K562 (cell line): ENCODE data around the gene CNIH4. TPM values are rescaled to one million over a fixed set of nuclear protein-coding genes. Genes with fewer than 3 reads are reported as not detected.

Experiments
- ATAC-seq: fragments of 200-7000 bp; cut with Tn5 transposase; 3 replicates; pipeline ENCODE4 v1.9.1; 2020; ENCODE audit warnings: moderate library complexity
- BruUV-seq: library from RNA; stranded (reverse); fragments of 400-500 nt; replicated peaks from 2 replicates; lab custom pipeline; 2021; lab: Mats Ljungman, UMichigan
- CTCF ChIA-PET: fragments of 300-600 bp; formaldehyde crosslinking; extraction: SDS; loops from one replicate; lab custom pipeline; 2021; ENCODE audit warnings: low intra/inter-chr PET ratio; lab: Yijun Ruan, JAX
- POLR2A ChIA-PET: fragments of 300-600, 350-650 bp; sonication (Branson Sonifier 250); formaldehyde crosslinking; extraction: SDS; loops from one replicate; lab custom pipeline; 2021; ENCODE audit warnings: antibody characterized with exemption, inconsistent platforms; lab: Yijun Ruan, JAX
- DNase-seq, 4 experiments: peaks; one replicate each; pipeline versions ENCODE4 v3.0.0 to v3.0.0-alpha.2; 2011 to 2018; ENCODE audit warnings: low spot score in 3 of 4, mixed read lengths in 3 of 4; ENCODE audit errors: extremely low read depth in 1 of 4
- FAIRE-seq: peaks from 2 replicates; lab custom pipeline; 2011; peaks lifted over from hg19 to GRCh38; lab: Jason Lieb, UNC
- H2AFZ ChIP-seq: 2 replicates; pipeline ENCODE4 v1.6.0; 2011; ENCODE audit warnings: low read depth, low read length, control low read depth, inconsistent platforms
- H3K27ac ChIP-seq: fragments of 200-600 bp; 3 replicates; pipeline ENCODE4 v1.8.0; 2011; ENCODE audit warnings: low read depth, mild to moderate bottlenecking, control low read depth, inconsistent platforms, low read length, moderate library complexity, mixed read lengths; ENCODE audit errors: extremely low read depth
- H3K27me3 ChIP-seq, 2 experiments: fragments of 300-600 bp in 1 of 2; 2 replicates in 1 of 2; 3 replicates in 1 of 2; pipeline versions ENCODE4 v1.6.0 to v1.8.0; 2011; ENCODE audit warnings: inconsistent platforms in 2 of 2, low read length in 2 of 2, mild to moderate bottlenecking in 1 of 2, mixed read lengths in 1 of 2, moderate library complexity in 1 of 2; ENCODE audit not compliant: control insufficient read depth in 2 of 2, insufficient read depth in 2 of 2
- H3K36me3 ChIP-seq: fragments of 300-600 bp; 3 replicates; pipeline ENCODE4 v1.8.0; 2011; ENCODE audit warnings: mild to moderate bottlenecking, low read length, inconsistent platforms; ENCODE audit not compliant: control insufficient read depth, insufficient read depth
- H3K4me1 ChIP-seq, 2 experiments: fragments of 200-600 bp in 1 of 2; replicated peaks in 1 of 2; 2 replicates in 1 of 2; 3 replicates in 1 of 2; pipeline versions ENCODE4 v1.5.1 to v1.8.0; 2011; ENCODE audit warnings: inconsistent platforms in 2 of 2, low read length in 2 of 2, mild to moderate bottlenecking in 1 of 2, mixed read lengths in 1 of 2, moderate library complexity in 1 of 2; ENCODE audit not compliant: control insufficient read depth in 2 of 2, insufficient read depth in 2 of 2
- H3K4me2 ChIP-seq: 2 replicates; pipeline ENCODE4 v1.6.1; 2011; ENCODE audit warnings: low read length, control low read depth, inconsistent platforms, mixed read lengths; ENCODE audit not compliant: insufficient read depth
- H3K4me3 ChIP-seq: fragments of 200-600 bp; sonication (generic), shearing (Covaris generic); 2 replicates; pipeline ENCODE4 v1.5.1; 2016; ENCODE audit warnings: control low read depth, inconsistent platforms
- H3K79me2 ChIP-seq: fragments of 200-600 bp; 3 replicates; pipeline ENCODE4 v1.8.0; 2011; ENCODE audit warnings: low read length, inconsistent platforms; ENCODE audit not compliant: control insufficient read depth, insufficient read depth
- H3K9ac ChIP-seq, 2 experiments: 2 replicates each; pipeline versions ENCODE4 v1.6.0 to v1.6.1; 2011; ENCODE audit warnings: low read depth in 2 of 2, low read length in 2 of 2, control low read depth in 1 of 2, inconsistent platforms in 1 of 2, mild to moderate bottlenecking in 1 of 2, mixed read lengths in 1 of 2; ENCODE audit not compliant: insufficient read depth in 1 of 2
- H3K9me1 ChIP-seq: one replicate; pipeline ENCODE4 v1.6.0; 2011; ENCODE audit warnings: inconsistent platforms, mild to moderate bottlenecking, low read length, moderate library complexity; ENCODE audit not compliant: control insufficient read depth, insufficient read depth
- H3K9me3 ChIP-seq: replicated peaks from 2 replicates; pipeline ENCODE4 v1.5.1; 2011; ENCODE audit warnings: low read depth, low read length, inconsistent platforms; ENCODE audit not compliant: control insufficient read depth, insufficient read depth
- H4K20me1 ChIP-seq: replicated peaks from 2 replicates; pipeline ENCODE4 v1.6.1; 2011; ENCODE audit warnings: low read length, inconsistent platforms, mixed read lengths; ENCODE audit not compliant: control insufficient read depth, insufficient read depth
- BRD4 ChIP-seq: fragments of 200-600 bp; sonication (generic); IDR thresholded peaks from 2 replicates; pipeline ENCODE4 v1.6.1; 2017; ENCODE audit warnings: inconsistent platforms
- SMAD2 ChIP-seq: fragments of 150-350 bp; IDR thresholded peaks from 2 replicates; pipeline ENCODE4 v1.6.1; 2014; ENCODE audit warnings: low read depth, mild to moderate bottlenecking, low read length
- STAT6 ChIP-seq: sonication (generic); formaldehyde crosslinking; IDR thresholded peaks from 2 replicates; pipeline ENCODE4 v1.8.1; 2023; ENCODE audit warnings: mild to moderate bottlenecking, missing genetic modification reagents
- ZNF592 ChIP-seq: fragments of 450-650 bp; IDR thresholded peaks from 2 replicates; pipeline ENCODE4 v1.6.1; 2017; ENCODE audit warnings: antibody characterized with exemption, mild to moderate bottlenecking
- ZNF764 ChIP-seq: fragments of 250-450 bp; sonication (Bioruptor Pico); IDR thresholded peaks from 2 replicates; pipeline ENCODE4 v1.4.0; 2020; ENCODE audit warnings: low read depth, mild to moderate bottlenecking, moderate library complexity
- WGBS: fragments of 100-300 bp; shearing (Covaris generic); methylation state at CpG from one replicate; pipeline ENCODE4 v1.1.6; 2016; ENCODE audit warnings: low coverage, mixed read lengths; ENCODE audit not compliant: insufficient coverage; ENCODE audit errors: missing lambda C conversion rate; 5-methylcytosine and 5-hydroxymethylcytosine counted together
- in situ Hi-C: fragments of 300-500 bp; cut with MboI; formaldehyde crosslinking; loops from 4 replicates; pipeline ENCODE4 v1.15.0; 2018; ENCODE audit warnings: inconsistent platforms, mixed read lengths
- intact Hi-C: fragments of 100-400 bp; cut with micrococcal nuclease; formaldehyde crosslinking; loops from 2 replicates; pipeline ENCODE4 v1.14.2; 2022
- polyA plus RNA-seq, 8 experiments: library from polyadenylated mRNA; depleted of rRNA in 4 of 8; stranded (reverse) in 5 of 8; unstranded in 3 of 8; fragments of >200 nt; fragmentation: Nextera tagmentation in 2 of 8; fragmentation: Illumina TruSeq in 1 of 8; extraction: Ambion mirVana in 2 of 8; extraction: Trizol in 1 of 8; gene quantifications; 2 replicates each; pipeline versions ENCODE4 v1.2.1 to v1.2.3, GENCODE V29; 2011 to 2014; ENCODE audit warnings: inconsistent platforms in 1 of 8, missing spikeins in 1 of 8
- total RNA-seq, 7 experiments: library from RNA; depleted of rRNA in 6 of 7; stranded (reverse); fragments of >200 nt in 6 of 7; fragmentation: Illumina TruSeq in 2 of 7; extraction: Trizol in 2 of 7; gene quantifications; 2 replicates each; pipeline versions ENCODE4 v1.2.1 to v1.2.3, GENCODE V29; 2011 to 2021; ENCODE audit warnings: low replicate concordance in 1 of 7

CNIH4 gene
- total and polyA plus RNA-seq, 9 of the 15 experiments (the other 6 are each of a cell fraction or from before 2014, with no cell fraction given): 41.3 to 266 (median 61.1) TPM

DNA sequence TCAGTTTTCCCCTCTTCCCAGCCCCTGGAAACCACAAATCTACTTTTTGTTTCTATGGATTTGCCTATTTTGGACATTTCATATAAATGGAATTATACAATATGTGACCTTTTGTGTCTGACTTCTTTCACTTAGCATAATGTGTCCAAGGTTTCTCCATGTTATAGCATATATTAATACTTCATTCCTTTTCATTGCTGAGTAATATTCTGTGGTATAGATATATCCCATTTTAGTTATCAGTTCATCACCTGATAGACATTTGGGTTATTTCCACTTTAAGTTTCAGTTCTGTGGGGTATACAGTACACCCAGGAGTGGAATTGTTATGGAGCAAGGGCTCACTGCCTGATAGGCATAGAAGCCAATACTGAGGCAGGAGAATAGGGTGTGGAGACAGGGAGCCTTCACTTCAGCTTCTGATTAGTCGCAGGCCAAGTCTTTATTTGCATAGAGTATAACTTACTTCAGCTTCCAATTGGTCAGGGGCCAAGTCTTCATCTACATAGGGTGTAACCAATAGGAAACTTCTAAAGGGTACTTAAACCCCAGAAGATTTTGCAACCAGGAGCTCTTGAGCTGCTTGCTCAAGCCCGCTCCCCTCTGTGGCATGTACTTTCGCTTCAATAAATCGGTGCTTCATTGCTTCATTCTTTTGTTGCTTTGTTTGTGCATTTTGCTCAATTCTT, 18.4 kb upstream of the CNIH4 start (continued):
- TF ChIP-seq SMAD2: no peak
- TF ChIP-seq ZNF764 (CRISPR knock-in tag): no peak
- no peak for TF ChIP-seq BRD4

- TF ChIP-seq STAT6 (CRISPR knock-in tag) (no peak), ZNF592 (0 out of 2 replicates have a peak, but pooled peaks have one; percentile 24)
- 100% methylated on average over 1 of the region's 4 CpGs for WGBS
- POLR2A ChIA-PET: interaction anchor here (0.9 kb wide), 1 partner anchor 14 kb away, joined by 4 read pairs; no protein-coding TSS in a partner anchor
- CTCF ChIA-PET: no interaction called here
- Histone ChIP-seq H3K4me2 (no peak overlapping the region), H3K4me3 (no peak overlapping the region), H3K9ac (no peak overlapping the region), H3K9me1 (no peaks in the 10 kb centered on the region), H3K4me1 (peaks cover 1 to 6% of the 10 kb centered on the region in 2 experiments; a peak in 4 of 5 replicates), H3K27me3 (no peaks in the 10 kb centered on the region), H2AFZ (0 out of 2 replicates have a peak overlapping the region, but pooled peaks have one; percentile 20), H3K79me2 (no peaks in the 10 kb centered on the region), H3K36me3 (no peaks in the 10 kb centered on the region), H3K9me3 (peaks cover 9% of the 10 kb centered on the region), H3K27ac (no peak overlapping the region), H4K20me1 (no peaks in the 10 kb centered on the region)
- in situ Hi-C loops: loop anchor here (25.0 kb wide), 1 partner anchor 227 kb away; the partner anchor contains the start of gene FBXO28
- ATAC-seq (no peak), FAIRE-seq (no peak), DNase-seq (no peak)
- BruUV-seq: no TSS peak
- intact Hi-C loops: loop anchor here (10.0 kb wide), 1 partner anchor 585 kb away; the partner anchor contains the start of gene DNAH14
Measured at GRCh38 chr1:224339442-224340033, 17.1 kb upstream of the CNIH4 start.
